Measurements from ENCODE around the gene SYNJ2.

GRCh38 chr6:158092806-158093205 is 111.1 kb downstream of the SYNJ2 start:
- TF ChIP-seq, protein P1, sequence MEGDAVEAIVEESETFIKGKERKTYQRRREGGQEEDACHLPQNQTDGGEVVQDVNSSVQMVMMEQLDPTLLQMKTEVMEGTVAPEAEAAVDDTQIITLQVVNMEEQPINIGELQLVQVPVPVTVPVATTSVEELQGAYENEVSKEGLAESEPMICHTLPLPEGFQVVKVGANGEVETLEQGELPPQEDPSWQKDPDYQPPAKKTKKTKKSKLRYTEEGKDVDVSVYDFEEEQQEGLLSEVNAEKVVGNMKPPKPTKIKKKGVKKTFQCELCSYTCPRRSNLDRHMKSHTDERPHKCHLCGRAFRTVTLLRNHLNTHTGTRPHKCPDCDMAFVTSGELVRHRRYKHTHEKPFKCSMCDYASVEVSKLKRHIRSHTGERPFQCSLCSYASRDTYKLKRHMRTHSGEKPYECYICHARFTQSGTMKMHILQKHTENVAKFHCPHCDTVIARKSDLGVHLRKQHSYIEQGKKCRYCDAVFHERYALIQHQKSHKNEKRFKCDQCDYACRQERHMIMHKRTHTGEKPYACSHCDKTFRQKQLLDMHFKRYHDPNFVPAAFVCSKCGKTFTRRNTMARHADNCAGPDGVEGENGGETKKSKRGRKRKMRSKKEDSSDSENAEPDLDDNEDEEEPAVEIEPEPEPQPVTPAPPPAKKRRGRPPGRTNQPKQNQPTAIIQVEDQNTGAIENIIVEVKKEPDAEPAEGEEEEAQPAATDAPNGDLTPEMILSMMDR (IDR thresholded peaks at IDR 0.05) = no peak
- TF ChIP-seq POLR2A (IDR thresholded peaks at IDR 0.05) = no peak
